Prostate gland (tissue), 2 donors: ENCODE data around the gene TRAFD1. TPM values are rescaled to one million over a fixed set of nuclear protein-coding genes. Genes with fewer than 3 reads are reported as not detected.

Experiments
- DNase-seq: peaks from one replicate; pipeline ENCODE4 v3.0.0-alpha.2; 2019; ENCODE audit warnings: low spot score
- H3K27ac ChIP-seq, 2 donors: fragments of 200-600 bp; sonication (generic); 2 replicates each; pipeline ENCODE4 v1.5.1; 2017 to 2019
- H3K27me3 ChIP-seq: fragments of 200-600 bp; sonication (generic); replicated peaks from 2 replicates; pipeline ENCODE4 v1.5.1; 2019; ENCODE audit not compliant: insufficient read depth
- H3K36me3 ChIP-seq, 2 donors: fragments of 200-600 bp; sonication (generic); 1 replicate in 1 of 2; 2 replicates in 1 of 2; pipeline versions ENCODE4 v1.5.1 to v1.8.1; 2017 to 2019
- H3K4me1 ChIP-seq: fragments of 200-600 bp; sonication (generic); replicated peaks from 2 replicates; pipeline ENCODE4 v1.5.1; 2019
- H3K4me3 ChIP-seq, 2 donors: fragments of 200-600 bp; sonication (generic); 2 replicates each; pipeline ENCODE4 v1.5.1; 2017 to 2019
- H3K9me3 ChIP-seq: fragments of 200-600 bp; sonication (generic); 2 replicates; pipeline ENCODE4 v1.5.1; 2017
- POLR2A ChIP-seq: fragments of 450-650 bp; IDR thresholded peaks from one replicate; pipeline ENCODE4 v1.6.1; 2016; ENCODE audit warnings: antibody characterized with exemption, mild to moderate bottlenecking
- POLR2AphosphoS5 ChIP-seq: sonication (generic); formaldehyde crosslinking; IDR thresholded peaks from one replicate; pipeline ENCODE4 v1.6.1; 2017; ENCODE audit warnings: antibody characterized with exemption
- WGBS: methylation state at CpG from one replicate; pipeline ENCODE4 v1.1.5; 2018; 5-methylcytosine and 5-hydroxymethylcytosine counted together
- intact Hi-C: fragments of 100-400 bp; cut with DNase I; formaldehyde crosslinking; loops from one replicate; pipeline ENCODE4 v1.14.2; 2022
- total RNA-seq, 2 donors: library from RNA; depleted of rRNA; stranded (reverse); fragments of >200 nt; gene quantifications; one replicate each; pipeline ENCODE4 v1.1.0, GENCODE V29; 2016
- TF ChIP-seq, protein P1 (sequence below), 4 experiments: fragments of 200-600 bp in 2 of 4; fragments of 450-650 bp in 2 of 4; sonication (generic) in 2 of 4; IDR thresholded peaks; 1 replicate in 3 of 4; 2 replicates in 1 of 4; pipeline ENCODE4 v1.5.1; 2016 to 2019; ENCODE audit warnings: antibody characterized with exemption in 4 of 4, mild to moderate bottlenecking in 2 of 4, moderate library complexity in 2 of 4

TRAFD1 gene
- total RNA-seq, 2 donors from 2014 or later = 44.8 to 56.4 TPM

DNA sequence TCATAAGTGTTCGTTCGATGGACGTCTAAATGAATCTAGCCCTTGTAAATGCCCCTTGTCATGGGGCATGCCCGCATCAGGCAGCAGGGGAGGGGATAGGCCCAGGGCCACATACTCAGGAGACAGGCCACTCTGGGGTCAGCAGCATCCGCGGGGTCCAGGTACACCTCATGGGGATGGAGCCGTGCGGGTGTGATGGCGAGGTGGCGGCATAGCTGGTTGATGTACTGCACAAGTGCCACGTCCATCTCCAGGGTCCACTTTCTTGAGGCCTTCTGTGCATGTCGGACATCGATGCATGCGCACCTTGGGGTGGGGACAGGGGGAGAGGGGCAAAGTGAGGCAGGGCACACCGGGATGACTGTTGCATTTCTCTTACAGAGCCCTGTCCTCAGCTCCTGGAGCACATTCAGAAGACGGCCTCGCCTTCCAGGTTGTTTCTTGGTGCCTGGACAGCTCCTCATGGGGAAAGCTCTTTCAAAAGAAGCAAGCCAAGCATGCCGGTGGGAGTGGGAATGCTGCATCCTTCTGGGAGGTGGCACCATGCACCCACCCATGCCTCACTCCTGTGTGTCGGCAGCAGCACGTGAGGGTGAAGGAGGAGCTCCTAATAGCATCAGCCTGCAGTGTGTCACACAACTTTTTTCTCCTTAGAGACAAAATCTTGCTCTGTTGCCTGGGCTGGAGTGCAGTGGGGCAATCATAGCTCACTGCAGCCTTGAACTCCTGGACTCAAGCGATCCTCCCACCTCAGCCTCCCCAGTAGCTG, 47.4 kb downstream of the TRAFD1 start:
- TF ChIP-seq POLR2A (no peak), POLR2AphosphoS5 (no peak)
- TF ChIP-seq, protein P1, sequence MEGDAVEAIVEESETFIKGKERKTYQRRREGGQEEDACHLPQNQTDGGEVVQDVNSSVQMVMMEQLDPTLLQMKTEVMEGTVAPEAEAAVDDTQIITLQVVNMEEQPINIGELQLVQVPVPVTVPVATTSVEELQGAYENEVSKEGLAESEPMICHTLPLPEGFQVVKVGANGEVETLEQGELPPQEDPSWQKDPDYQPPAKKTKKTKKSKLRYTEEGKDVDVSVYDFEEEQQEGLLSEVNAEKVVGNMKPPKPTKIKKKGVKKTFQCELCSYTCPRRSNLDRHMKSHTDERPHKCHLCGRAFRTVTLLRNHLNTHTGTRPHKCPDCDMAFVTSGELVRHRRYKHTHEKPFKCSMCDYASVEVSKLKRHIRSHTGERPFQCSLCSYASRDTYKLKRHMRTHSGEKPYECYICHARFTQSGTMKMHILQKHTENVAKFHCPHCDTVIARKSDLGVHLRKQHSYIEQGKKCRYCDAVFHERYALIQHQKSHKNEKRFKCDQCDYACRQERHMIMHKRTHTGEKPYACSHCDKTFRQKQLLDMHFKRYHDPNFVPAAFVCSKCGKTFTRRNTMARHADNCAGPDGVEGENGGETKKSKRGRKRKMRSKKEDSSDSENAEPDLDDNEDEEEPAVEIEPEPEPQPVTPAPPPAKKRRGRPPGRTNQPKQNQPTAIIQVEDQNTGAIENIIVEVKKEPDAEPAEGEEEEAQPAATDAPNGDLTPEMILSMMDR (IDR thresholded peaks at IDR 0.05) = no peak
- no peaks in the 10 kb centered on the region for H3K9me3 ChIP-seq
- H3K4me3 ChIP-seq = no peak overlapping the region
- 96% methylated on average over 21 of the region's 21 CpGs for WGBS
- no peak overlapping the region for H3K27ac ChIP-seq
- DNase-seq = no peak
- H3K36me3 ChIP-seq = peaks cover 0 to 6% of the 10 kb centered on the region in 2 donors
- no peaks in the 10 kb centered on the region for H3K27me3 ChIP-seq
- intact Hi-C loops = no loop called here
- H3K4me1 ChIP-seq = no peaks in the 10 kb centered on the region

DNA sequence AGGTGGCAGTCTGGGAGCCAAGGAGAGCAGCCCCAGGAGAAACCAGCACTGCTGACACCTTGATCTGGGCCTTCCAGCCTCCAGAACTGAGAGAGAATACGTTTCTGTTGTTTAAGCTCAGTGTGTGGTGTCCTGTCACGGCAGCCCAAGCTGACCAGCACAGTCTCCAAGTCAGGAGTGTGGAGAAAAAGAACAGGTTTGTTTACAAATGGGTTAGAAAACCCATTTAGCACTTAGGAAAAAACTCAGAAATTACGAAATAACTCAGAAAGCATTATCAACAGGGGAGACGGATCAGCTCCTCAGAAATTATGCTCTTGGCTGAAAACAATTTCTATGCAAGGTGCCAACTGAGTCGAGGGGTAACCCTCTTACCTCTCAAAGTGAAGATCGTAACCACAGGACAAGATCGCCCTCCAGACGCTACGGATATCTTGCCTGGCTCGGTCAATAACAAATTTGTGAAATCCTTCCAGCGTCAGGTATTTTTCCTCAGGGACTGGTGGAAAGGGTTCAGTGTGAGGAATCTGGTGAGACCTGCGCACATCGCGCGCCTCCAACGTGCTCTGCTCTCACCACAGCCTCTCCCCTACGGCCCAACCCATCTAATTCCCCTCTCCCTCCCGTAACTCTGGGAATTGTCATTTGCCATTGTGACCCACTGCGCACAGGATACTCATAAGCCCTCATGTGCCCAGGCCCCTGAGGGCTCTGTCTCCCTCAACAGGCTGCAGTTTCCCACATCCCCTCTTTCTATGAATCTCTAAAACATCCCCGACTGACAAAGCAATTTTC, 50.2 kb downstream of the TRAFD1 start:
- 92% methylated on average over 20 of the region's 20 CpGs for WGBS
- Histone ChIP-seq H3K27me3 (no peaks in the 10 kb centered on the region), H3K4me1 (no peaks in the 10 kb centered on the region), H3K36me3 (peaks cover 0 to 10% of the 10 kb centered on the region in 2 donors), H3K4me3 (no peak overlapping the region), H3K9me3 (no peaks in the 10 kb centered on the region), H3K27ac (no peak overlapping the region)
- TF ChIP-seq POLR2A = no peak
- no peak for TF ChIP-seq POLR2AphosphoS5
- TF ChIP-seq, protein P1 (IDR thresholded peaks at IDR 0.05) = no peak
- DNase-seq = no peak
- intact Hi-C loops = no loop called here

DNA sequence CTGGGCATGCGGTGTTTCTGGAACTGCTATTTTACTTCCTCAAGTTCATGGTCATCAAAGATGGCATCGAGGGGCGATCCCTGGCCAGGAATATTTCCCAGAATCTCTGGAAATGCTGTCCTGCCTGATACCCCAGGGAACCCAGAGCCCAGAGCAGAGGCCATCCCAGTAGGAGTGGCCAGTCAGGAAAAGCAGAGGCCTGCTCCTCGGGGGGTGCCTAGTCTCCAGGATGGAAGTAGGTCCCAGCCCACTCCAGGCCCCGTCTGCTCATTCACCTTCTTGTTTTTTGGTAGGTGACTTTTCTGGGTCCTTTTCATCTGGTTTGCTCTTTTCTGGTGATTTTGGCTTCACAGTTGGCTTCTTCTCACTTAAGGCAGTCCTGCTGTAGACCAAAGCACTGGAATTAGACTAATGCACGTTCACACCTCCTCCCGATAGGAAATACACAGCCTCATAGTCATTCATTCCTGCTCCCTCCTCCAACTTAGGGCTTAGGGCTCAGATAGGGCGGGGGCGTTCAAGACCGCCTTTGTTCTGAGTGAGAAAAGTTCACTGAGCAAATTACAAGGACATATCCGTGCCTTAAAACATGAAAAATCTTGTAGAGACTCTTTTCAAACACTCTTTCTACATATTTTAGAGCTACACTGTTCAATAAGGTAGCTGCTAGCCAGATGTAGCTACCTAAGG, 51.1 kb downstream of the TRAFD1 start:
- no peak for DNase-seq

DNA sequence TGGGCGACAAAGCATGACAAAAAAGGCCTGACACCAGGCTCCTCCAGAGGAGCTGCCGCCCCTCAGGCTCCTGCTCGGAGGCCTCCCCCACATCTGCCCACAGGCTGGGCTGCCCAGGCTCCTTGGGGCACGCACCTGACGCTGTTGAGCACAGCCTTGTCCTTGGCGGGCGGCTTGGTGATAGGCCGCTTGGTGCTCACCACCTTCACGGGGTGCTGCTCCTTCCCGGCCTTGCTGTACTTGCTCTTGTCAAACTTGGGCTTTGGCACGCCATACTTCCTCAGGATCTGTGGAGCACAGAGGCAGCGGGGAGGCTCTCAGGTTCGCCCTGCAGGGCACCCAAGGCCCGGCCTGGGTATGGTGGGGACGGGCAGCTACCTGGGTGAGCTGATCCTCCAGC, 53.4 kb downstream of the TRAFD1 start:
- H3K27ac ChIP-seq = no peak overlapping the region
- no peak overlapping the region for H3K4me3 ChIP-seq
- no peaks in the 10 kb centered on the region for H3K27me3 ChIP-seq
- no peak for DNase-seq
- no peaks in the 10 kb centered on the region for H3K9me3 ChIP-seq
- 91% methylated on average over 13 of the region's 15 CpGs for WGBS
- H3K36me3 ChIP-seq = peaks cover 0 to 7% of the 10 kb centered on the region in 2 donors
- no peak for TF ChIP-seq POLR2A
- TF ChIP-seq, protein P1 (IDR thresholded peaks at IDR 0.05) = no peak
- TF ChIP-seq POLR2AphosphoS5 = no peak
- intact Hi-C loops = no loop called here
- no peaks in the 10 kb centered on the region for H3K4me1 ChIP-seq

More for the DNA sequence above, 51.1 kb downstream of the TRAFD1 start:
- intact Hi-C loops = no loop called here
- no peaks in the 10 kb centered on the region for H3K27me3 ChIP-seq
- WGBS = 88% methylated on average over 11 of the region's 11 CpGs
- H3K4me3 ChIP-seq = no peak overlapping the region
- H3K27ac ChIP-seq = no peak overlapping the region
- H3K4me1 ChIP-seq = no peaks in the 10 kb centered on the region
- peaks cover 0 to 10% of the 10 kb centered on the region in 2 donors for H3K36me3 ChIP-seq
- TF ChIP-seq, protein P1 (IDR thresholded peaks at IDR 0.05) = no peak
- TF ChIP-seq POLR2A (no peak), POLR2AphosphoS5 (no peak)
- H3K9me3 ChIP-seq = no peaks in the 10 kb centered on the region
